H1 (cell line): ENCODE measurements around the gene CEP104. TPM values are rescaled to one million over a fixed set of nuclear protein-coding genes. Genes with fewer than 3 reads are reported as not detected.

Experiments
- CTCF ChIA-PET: fragments of 300-600 bp; sonication (Branson Sonifier 250); formaldehyde crosslinking; loops from one replicate; lab custom pipeline; 2021; ENCODE audit not compliant: partially characterized antibody; lab: Charles Lee
- POLR2A ChIA-PET: fragments of 300-600 bp; sonication (Branson Sonifier 250); formaldehyde crosslinking; loops from one replicate; lab custom pipeline; 2021; ENCODE audit warnings: inconsistent platforms; ENCODE audit not compliant: partially characterized antibody; lab: Charles Lee
- DNase-seq, 2 experiments: peaks; one replicate each; pipeline versions ENCODE4 v3.0.0 to v3.0.0-alpha.2; 2010 to 2022; ENCODE audit warnings: low spot score in 2 of 2, low read depth in 1 of 2, mixed read lengths in 1 of 2
- FAIRE-seq: peaks from 2 replicates; lab custom pipeline; 2011; peaks lifted over from hg19 to GRCh38; lab: Jason Lieb, UNC
- H2AFZ ChIP-seq: 2 replicates; pipeline ENCODE4 v1.8.1; 2012; ENCODE audit warnings: low read length, inconsistent platforms
- H2AK5ac ChIP-seq: 2 replicates; pipeline ENCODE4 v1.6.1; 2013; ENCODE audit warnings: low read depth, low read length
- H2BK120ac ChIP-seq: replicated peaks from 2 replicates; pipeline ENCODE3; 2013; ENCODE audit warnings: low read depth, low read length, inconsistent platforms
- H2BK12ac ChIP-seq: 2 replicates; pipeline ENCODE4 v1.6.1; 2013; ENCODE audit warnings: low read depth, low read length
- H2BK15ac ChIP-seq: 2 replicates; pipeline ENCODE4 v1.6.1; 2013; ENCODE audit warnings: low read length
- H2BK20ac ChIP-seq: 2 replicates; pipeline ENCODE4 v1.6.1; 2013; ENCODE audit warnings: low read length
- H2BK5ac ChIP-seq: 2 replicates; pipeline ENCODE4 v1.6.1; 2013; ENCODE audit warnings: low read depth, low read length
- H3K14ac ChIP-seq: 2 replicates; pipeline ENCODE4 v1.6.1; 2013; ENCODE audit warnings: inconsistent platforms; ENCODE audit not compliant: insufficient read length
- H3K18ac ChIP-seq: 2 replicates; pipeline ENCODE4 v1.6.1; 2013; ENCODE audit warnings: low read length; ENCODE audit errors: extremely low read depth
- H3K23ac ChIP-seq: 2 replicates; pipeline ENCODE4 v1.6.1; 2013; ENCODE audit warnings: inconsistent platforms; ENCODE audit not compliant: insufficient read length
- H3K23me2 ChIP-seq: 2 replicates; pipeline ENCODE4 v1.6.1; 2013; ENCODE audit warnings: low read depth, low read length
- H3K27ac ChIP-seq: 2 replicates; pipeline ENCODE4 v1.6.1; 2011; ENCODE audit warnings: low read depth, low read length, inconsistent platforms
- H3K27me3 ChIP-seq, 4 experiments: replicated peaks in 1 of 4; 1 replicate in 1 of 4; 2 replicates in 3 of 4; pipeline versions ENCODE4 v1.6.1 to v1.8.1; 2011 to 2013; ENCODE audit warnings: low read length in 3 of 4, mild to moderate bottlenecking in 3 of 4, inconsistent platforms in 2 of 4, mixed read lengths in 2 of 4, moderate library complexity in 1 of 4; ENCODE audit not compliant: control insufficient read depth in 3 of 4, insufficient read depth in 3 of 4; ENCODE audit errors: extremely low read depth in 1 of 4
- H3K36me3 ChIP-seq, 4 experiments: 2 replicates each; pipeline versions ENCODE4 v1.6.1 to v1.8.1; 2011 to 2013; ENCODE audit warnings: mild to moderate bottlenecking in 4 of 4, low read length in 3 of 4, moderate library complexity in 2 of 4, control low read depth in 1 of 4, inconsistent platforms in 1 of 4; ENCODE audit not compliant: insufficient read depth in 4 of 4, control insufficient read depth in 2 of 4
- H3K4ac ChIP-seq: replicated peaks from 2 replicates; pipeline ENCODE3; 2013; ENCODE audit warnings: low read length, low read depth, mixed read lengths, inconsistent platforms; ENCODE audit not compliant: insufficient read length
- H3K4me1 ChIP-seq, 4 experiments: replicated peaks in 1 of 4; 1 replicate in 1 of 4; 2 replicates in 3 of 4; pipeline versions ENCODE4 v1.6.1 to v1.8.1; 2011 to 2013; ENCODE audit warnings: low read length in 3 of 4, inconsistent platforms in 2 of 4, mixed read lengths in 1 of 4; ENCODE audit not compliant: insufficient read depth in 4 of 4, control insufficient read depth in 3 of 4
- H3K4me2 ChIP-seq, 2 experiments: 2 replicates each; pipeline versions ENCODE4 v1.6.1 to v1.8.1; 2011 to 2013; ENCODE audit warnings: low read depth in 2 of 2, low read length in 2 of 2, control low read depth in 1 of 2, inconsistent platforms in 1 of 2, mild to moderate bottlenecking in 1 of 2; ENCODE audit not compliant: insufficient read depth in 1 of 2
- H3K4me3 ChIP-seq, 4 experiments: fragments of 200-600, 300-600 bp in 1 of 4; sonication (generic), shearing (Covaris generic), sonication (Bioruptor Twin) in 1 of 4; 2 replicates each; pipeline versions ENCODE4 v1.5.1 to v1.8.1; 2011 to 2016; ENCODE audit warnings: low read length in 4 of 4, low read depth in 3 of 4, control low read depth in 2 of 4, inconsistent platforms in 2 of 4, mild to moderate bottlenecking in 2 of 4, mixed read lengths in 1 of 4, moderate library complexity in 1 of 4; ENCODE audit not compliant: insufficient read depth in 2 of 4; ENCODE audit errors: extremely low read depth in 1 of 4
- H3K56ac ChIP-seq: replicated peaks from 2 replicates; pipeline ENCODE3; 2013; ENCODE audit warnings: low read depth, mild to moderate bottlenecking, mixed read lengths, low read length, inconsistent platforms; ENCODE audit not compliant: insufficient read length
- H3K79me1 ChIP-seq: 2 replicates; pipeline ENCODE4 v1.6.1; 2013; ENCODE audit warnings: low read depth, low read length, control low read depth
- H3K79me2 ChIP-seq, 2 experiments: 2 replicates each; pipeline versions ENCODE4 v1.6.1 to v1.8.1; 2012 to 2013; ENCODE audit warnings: low read length in 2 of 2, mild to moderate bottlenecking in 2 of 2, inconsistent platforms in 1 of 2; ENCODE audit not compliant: insufficient read depth in 2 of 2, control insufficient read depth in 1 of 2
- H3K9ac ChIP-seq, 4 experiments: replicated peaks in 1 of 4; 1 replicate in 1 of 4; 2 replicates in 3 of 4; pipeline versions ENCODE4 v1.6.1 to v1.8.1; 2011 to 2013; ENCODE audit warnings: low read depth in 3 of 4, low read length in 3 of 4, control low read depth in 2 of 4, mild to moderate bottlenecking in 2 of 4, moderate library complexity in 2 of 4, inconsistent platforms in 1 of 4; ENCODE audit errors: extremely low read depth in 1 of 4
- H3K9me3 ChIP-seq, 2 experiments: 2 replicates each; pipeline versions ENCODE4 v1.6.1 to v1.8.1; 2012 to 2013; ENCODE audit warnings: mild to moderate bottlenecking in 2 of 2, moderate library complexity in 2 of 2, control low read depth in 1 of 2, inconsistent platforms in 1 of 2, low read depth in 1 of 2, low read length in 1 of 2, mixed read lengths in 1 of 2; ENCODE audit not compliant: insufficient read depth in 2 of 2
- H4K20me1 ChIP-seq, 2 experiments: replicated peaks in 1 of 2; 2 replicates each; pipeline versions ENCODE3 to v1.8.1; 2011 to 2013; ENCODE audit warnings: inconsistent platforms in 2 of 2, low read length in 2 of 2, mild to moderate bottlenecking in 1 of 2; ENCODE audit not compliant: insufficient read depth in 2 of 2, control insufficient read depth in 1 of 2
- H4K5ac ChIP-seq: 2 replicates; pipeline ENCODE4 v1.6.1; 2013; ENCODE audit warnings: low read length, low read depth, mixed read lengths, inconsistent platforms; ENCODE audit not compliant: insufficient read length
- H4K8ac ChIP-seq: 2 replicates; pipeline ENCODE4 v1.8.0; 2013; ENCODE audit warnings: mild to moderate bottlenecking, moderate library complexity, low read length, inconsistent platforms; ENCODE audit not compliant: insufficient read depth; ENCODE audit errors: extremely low read depth
- H4K91ac ChIP-seq: replicated peaks from 2 replicates; pipeline ENCODE3; 2013; ENCODE audit warnings: low read length, mixed read lengths, inconsistent platforms; ENCODE audit not compliant: insufficient read length
- CBX8 ChIP-seq: fragments of 300-800, 300-1000 bp; sonication (generic); IDR thresholded peaks from 2 replicates; pipeline ENCODE4 v1.7.1; 2016; ENCODE audit warnings: low read depth, low read length, borderline replicate concordance
- EGR1 ChIP-seq: IDR thresholded peaks from 2 replicates; pipeline ENCODE4 v1.6.1; 2011; ENCODE audit warnings: low read depth, low read length, borderline replicate concordance
- KDM1A ChIP-seq: fragments of 200-600, 300-600 bp; sonication (generic); IDR thresholded peaks from 2 replicates; pipeline ENCODE4 v1.7.1; 2016; ENCODE audit warnings: mild to moderate bottlenecking, low read length, borderline replicate concordance
- KDM4A ChIP-seq: IDR thresholded peaks from one replicate; pipeline ENCODE4 v1.7.1; 2012; ENCODE audit warnings: low read depth, mild to moderate bottlenecking, moderate library complexity, low read length, inconsistent platforms; ENCODE audit not compliant: severe bottlenecking
- KDM5A ChIP-seq: fragments of 200-600 bp; IDR thresholded peaks from 2 replicates; pipeline ENCODE4 v1.7.1; 2012; ENCODE audit warnings: mild to moderate bottlenecking, low read length, inconsistent platforms, mixed read lengths
- NRF1 ChIP-seq: IDR thresholded peaks from 2 replicates; pipeline ENCODE4 v1.6.1; 2011; ENCODE audit warnings: mild to moderate bottlenecking, low read depth, low read length, improper control_type of control experiment
- RBBP5 ChIP-seq: IDR thresholded peaks from 2 replicates; pipeline ENCODE4 v1.7.1; 2012; ENCODE audit warnings: low read depth, mild to moderate bottlenecking, inconsistent platforms, low read length, moderate library complexity, borderline replicate concordance
- RFX5 ChIP-seq: IDR thresholded peaks from 2 replicates; pipeline ENCODE4 v1.6.1; 2011; ENCODE audit warnings: low read depth, low read length, improper control_type of control experiment, borderline replicate concordance
- TEAD4 ChIP-seq: IDR thresholded peaks from 2 replicates; pipeline ENCODE4 v1.6.1; 2012; ENCODE audit warnings: low read depth, low read length, inconsistent platforms, mixed read lengths
- WGBS, 2 experiments: shearing (Covaris generic) in 1 of 2; methylation state at CpG; one replicate each; pipeline versions ENCODE4 v1.1.6 to v1.1.7; 2013 to 2015; ENCODE audit warnings: low lambda C conversion rate in 2 of 2, mixed read lengths in 2 of 2, inconsistent platforms in 1 of 2, low coverage in 1 of 2, missing lambda C conversion rate in 1 of 2; ENCODE audit not compliant: insufficient replicate concordance in 2 of 2, insufficient coverage in 1 of 2, insufficient read length in 1 of 2; ENCODE audit errors: extremely low coverage in 1 of 2, missing lambda C conversion rate in 1 of 2; 5-methylcytosine and 5-hydroxymethylcytosine counted together
- polyA plus RNA-seq, 7 experiments: library from polyadenylated mRNA; depleted of rRNA in 3 of 7; stranded (reverse) in 5 of 7; unstranded in 2 of 7; fragments of >200 nt in 5 of 7; fragments of 200-250 nt in 2 of 7; gene quantifications; 1 replicate in 5 of 7; 2 replicates in 1 of 7; 4 replicates in 1 of 7; pipeline versions ENCODE4 v1.2.1 to v1.2.3, GENCODE V29; 2011 to 2013; ENCODE audit warnings: missing spikeins in 2 of 7, mixed read lengths in 2 of 7
- total RNA-seq: library from RNA; stranded (reverse); fragmentation: NEBNext Ultra II Directional; extraction: Animal tissue kit (Norgen Biotek cat#: 25700); gene quantifications from 2 replicates; pipeline ENCODE4 v1.2.1, GENCODE V29; 2021

The CEP104 gene
- total and polyA plus RNA-seq, 2 of the 8 experiments (the other 6 are each of a cell fraction or from before 2014, with no cell fraction given) = 8.0 to 43.9 TPM

- FAIRE-seq = no peak
- POLR2A ChIA-PET = interaction anchor here (0.8 to 5.8 kb wide), 3 partner anchors 13 to 57 kb away, joined by 3 to 84 read pairs (median 3); no protein-coding TSS in a partner anchor
- 84% methylated on average over 10 of the region's 10 CpGs; no CpG with 5 or more reads in 1 of the 2 experiments for WGBS, 2 experiments
These were observed 79.9 kb downstream of the CEP104 start for GRCh38 chr1:3777078-3777547.

More at GRCh38 chr1:3777078-3777547, 79.9 kb downstream of the CEP104 start:
- H3K4me1 ChIP-seq = peaks cover 0 to 30% (median 11%) of the 10 kb centered on the region in 4 experiments; a peak in 6 of 7 replicates
- H3K56ac ChIP-seq = no peak overlapping the region
- H2BK20ac ChIP-seq = no peak overlapping the region
- H2BK120ac ChIP-seq = no peak overlapping the region
- H4K5ac ChIP-seq = no peak overlapping the region
- H2AK5ac ChIP-seq = no peak overlapping the region
- H2AFZ ChIP-seq = no peak overlapping the region
- H2BK12ac ChIP-seq = no peak overlapping the region
- no peak overlapping the region for H3K18ac ChIP-seq
- H3K79me1 ChIP-seq = no peaks in the 10 kb centered on the region; the same call in 1 of the 2 replicates
- H3K23ac ChIP-seq = no peak overlapping the region
- no peak overlapping the region; the same call in 1 of the 2 replicates for H4K8ac ChIP-seq
- no peak overlapping the region for H3K4me3 ChIP-seq
- no peak for TF ChIP-seq RFX5
- no peak for TF ChIP-seq KDM5A
- no peak for TF ChIP-seq TEAD4
- TF ChIP-seq KDM1A = no peak
- TF ChIP-seq NRF1 = no peak
- no peak for TF ChIP-seq RBBP5
- no peak for TF ChIP-seq KDM4A
- no peak for TF ChIP-seq EGR1
- TF ChIP-seq CBX8 = no peak
- no peak overlapping the region for H4K91ac ChIP-seq
- H3K9me3 ChIP-seq = no peaks in the 10 kb centered on the region
- no peak overlapping the region for H3K27ac ChIP-seq
- no peak overlapping the region for H3K9ac ChIP-seq
- H3K4me2 ChIP-seq = no peak overlapping the region
- peaks cover 15 to 26% (median 24%) of the 10 kb centered on the region in 4 experiments for H3K36me3 ChIP-seq
- no peak overlapping the region for H3K14ac ChIP-seq
- H2BK5ac ChIP-seq = no peak overlapping the region
- no peak for DNase-seq
- no peaks in the 10 kb centered on the region; a peak in 1 of 7 replicates for H3K27me3 ChIP-seq
- peaks cover 6% of the 10 kb centered on the region; the same call in 1 of the 2 replicates for H3K23me2 ChIP-seq
- CTCF ChIA-PET = interaction anchor here (0.7 to 3.0 kb wide), 4 partner anchors 9 to 44 kb away, joined by 3 to 24 read pairs (median 4); no protein-coding TSS in a partner anchor
- no peak overlapping the region for H3K4ac ChIP-seq
- peaks cover 8 to 21% of the 10 kb centered on the region in 2 experiments for H4K20me1 ChIP-seq
- no peak overlapping the region for H2BK15ac ChIP-seq
- no peaks in the 10 kb centered on the region for H3K79me2 ChIP-seq
